Uterus (tissue), 2 donors: ENCODE results near the gene IREB2.

Experiments
- POLR2A ChIP-seq, 2 donors: fragments of 450-650 bp; IDR thresholded peaks; one replicate each; pipeline ENCODE4 v1.6.1; 2016; ENCODE audit warnings: antibody characterized with exemption in 2 of 2, mild to moderate bottlenecking in 1 of 2, moderate library complexity in 1 of 2
- TF ChIP-seq, protein P1 (sequence below), 4 experiments: fragments of 200-600 bp in 2 of 4; fragments of 450-650 bp in 2 of 4; sonication (generic) in 2 of 4; IDR thresholded peaks; one replicate each; pipeline ENCODE4 v1.5.1; 2016 to 2019; ENCODE audit warnings: antibody characterized with exemption in 4 of 4, mild to moderate bottlenecking in 2 of 4, moderate library complexity in 1 of 4

DNA sequence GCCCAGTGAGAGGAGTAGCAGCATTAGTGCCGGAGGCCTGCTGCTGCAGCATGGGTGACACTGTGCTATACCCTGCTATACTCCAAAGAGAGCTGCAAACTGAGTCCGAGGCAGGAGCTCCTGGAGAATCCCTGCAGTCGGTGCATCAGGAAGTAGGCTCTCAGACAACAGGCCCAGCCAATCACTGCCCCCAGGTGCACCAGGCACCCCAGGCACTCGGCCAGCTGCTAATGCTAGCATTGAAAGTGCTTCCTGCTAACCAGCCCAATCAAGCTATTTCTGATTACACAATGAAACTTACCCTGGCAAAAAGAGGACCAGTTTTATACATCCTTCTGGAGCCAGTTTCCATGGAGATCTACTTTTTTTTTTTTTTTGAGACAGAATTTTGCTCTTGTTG, 45.6 kb upstream of the IREB2 start:
- TF ChIP-seq, protein P1, sequence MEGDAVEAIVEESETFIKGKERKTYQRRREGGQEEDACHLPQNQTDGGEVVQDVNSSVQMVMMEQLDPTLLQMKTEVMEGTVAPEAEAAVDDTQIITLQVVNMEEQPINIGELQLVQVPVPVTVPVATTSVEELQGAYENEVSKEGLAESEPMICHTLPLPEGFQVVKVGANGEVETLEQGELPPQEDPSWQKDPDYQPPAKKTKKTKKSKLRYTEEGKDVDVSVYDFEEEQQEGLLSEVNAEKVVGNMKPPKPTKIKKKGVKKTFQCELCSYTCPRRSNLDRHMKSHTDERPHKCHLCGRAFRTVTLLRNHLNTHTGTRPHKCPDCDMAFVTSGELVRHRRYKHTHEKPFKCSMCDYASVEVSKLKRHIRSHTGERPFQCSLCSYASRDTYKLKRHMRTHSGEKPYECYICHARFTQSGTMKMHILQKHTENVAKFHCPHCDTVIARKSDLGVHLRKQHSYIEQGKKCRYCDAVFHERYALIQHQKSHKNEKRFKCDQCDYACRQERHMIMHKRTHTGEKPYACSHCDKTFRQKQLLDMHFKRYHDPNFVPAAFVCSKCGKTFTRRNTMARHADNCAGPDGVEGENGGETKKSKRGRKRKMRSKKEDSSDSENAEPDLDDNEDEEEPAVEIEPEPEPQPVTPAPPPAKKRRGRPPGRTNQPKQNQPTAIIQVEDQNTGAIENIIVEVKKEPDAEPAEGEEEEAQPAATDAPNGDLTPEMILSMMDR (IDR thresholded peaks at IDR 0.05): no peak
- no peak for TF ChIP-seq POLR2A (IDR thresholded peaks at IDR 0.05)
